Activated naive CD8-positive, alpha-beta T cell treated with anti-CD3 and anti-CD28 coated beads, Interleukin-2, amount 50 U/mL, for 24 hours (primary cell): Measurements from ENCODE around the gene NCDN.

Experiments used
- ATAC-seq: fragments of 150-1000 bp; cut with Tn5 transposase; one replicate; pipeline ENCODE4 v1.10.0; 2021
- DNase-seq: peaks from one replicate; pipeline ENCODE4 v3.0.0; 2021
- H3K27ac Mint-ChIP-seq: one replicate; pipeline ENCODE4 v1.8.0; 2021; ENCODE audit warnings: mild to moderate bottlenecking, mixed read lengths
- H3K27me3 Mint-ChIP-seq: one replicate; pipeline ENCODE4 v1.8.0; 2021; ENCODE audit warnings: mixed read lengths
- H3K36me3 Mint-ChIP-seq: one replicate; pipeline ENCODE4 v1.8.0; 2021; ENCODE audit warnings: low read depth, mixed read lengths
- H3K4me1 Mint-ChIP-seq: one replicate; pipeline ENCODE4 v1.8.0; 2021; ENCODE audit warnings: mixed read lengths
- H3K4me3 Mint-ChIP-seq: one replicate; pipeline ENCODE4 v1.8.0; 2021; ENCODE audit warnings: mild to moderate bottlenecking, moderate library complexity, mixed read lengths
- H3K9me3 Mint-ChIP-seq: one replicate; pipeline ENCODE4 v1.8.0; 2021; ENCODE audit warnings: mixed read lengths

NCDN gene

DNA sequence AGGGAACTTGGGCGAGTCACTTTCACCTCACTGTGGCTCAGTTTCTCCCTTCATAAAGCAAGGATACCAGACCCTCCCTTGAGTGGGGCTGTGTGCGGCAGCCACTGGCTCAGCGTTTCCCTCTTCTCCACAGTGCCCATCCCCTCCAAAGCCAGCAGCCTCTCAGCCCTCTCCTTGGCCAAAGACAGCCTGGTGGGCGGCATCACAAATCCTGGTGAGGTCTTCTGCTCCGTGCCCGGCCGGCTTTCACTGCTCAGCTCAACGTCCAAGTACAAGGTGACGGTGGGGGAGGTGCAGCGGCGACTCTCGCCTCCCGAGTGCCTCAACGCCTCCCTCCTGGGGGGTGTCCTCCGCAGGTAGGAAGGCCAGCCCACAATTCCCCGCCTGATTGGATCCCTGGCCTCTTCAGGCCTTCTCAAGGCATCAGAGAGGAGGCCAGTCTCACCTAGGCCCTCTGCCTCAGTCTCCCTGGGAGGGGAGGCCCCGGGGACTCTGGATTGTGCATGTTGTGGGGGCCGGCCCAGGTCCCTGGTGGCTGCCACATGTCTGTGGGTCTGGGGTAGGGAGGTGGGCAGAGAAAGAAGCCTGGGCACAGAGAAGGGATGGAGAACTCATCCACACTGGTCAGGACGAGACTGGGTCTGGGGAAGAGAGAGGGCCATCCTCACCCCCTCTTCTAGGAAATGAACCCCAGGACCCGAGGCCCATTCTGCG, 30.8 kb downstream of the NCDN start:
- peaks cover 4% of the 10 kb centered on the region for H3K4me1 Mint-ChIP-seq
- H3K27ac Mint-ChIP-seq = no peak overlapping the region
- H3K27me3 Mint-ChIP-seq = no peaks in the 10 kb centered on the region
- ATAC-seq = no peak
- no peak overlapping the region for H3K4me3 Mint-ChIP-seq
- peaks cover 5% of the 10 kb centered on the region for H3K36me3 Mint-ChIP-seq
- no peaks in the 10 kb centered on the region for H3K9me3 Mint-ChIP-seq
- DNase-seq = no peak

GRCh38 chr1:35589516-35590427, 32.2 kb downstream of the NCDN start:
- Mint-ChIP-seq H3K36me3 (peaks cover 5% of the 10 kb centered on the region), H3K4me1 (peaks cover 7% of the 10 kb centered on the region), H3K27ac (no peak overlapping the region), H3K4me3 (no peak overlapping the region), H3K27me3 (no peaks in the 10 kb centered on the region), H3K9me3 (no peaks in the 10 kb centered on the region)
- no peak for DNase-seq
- no peak for ATAC-seq

DNA sequence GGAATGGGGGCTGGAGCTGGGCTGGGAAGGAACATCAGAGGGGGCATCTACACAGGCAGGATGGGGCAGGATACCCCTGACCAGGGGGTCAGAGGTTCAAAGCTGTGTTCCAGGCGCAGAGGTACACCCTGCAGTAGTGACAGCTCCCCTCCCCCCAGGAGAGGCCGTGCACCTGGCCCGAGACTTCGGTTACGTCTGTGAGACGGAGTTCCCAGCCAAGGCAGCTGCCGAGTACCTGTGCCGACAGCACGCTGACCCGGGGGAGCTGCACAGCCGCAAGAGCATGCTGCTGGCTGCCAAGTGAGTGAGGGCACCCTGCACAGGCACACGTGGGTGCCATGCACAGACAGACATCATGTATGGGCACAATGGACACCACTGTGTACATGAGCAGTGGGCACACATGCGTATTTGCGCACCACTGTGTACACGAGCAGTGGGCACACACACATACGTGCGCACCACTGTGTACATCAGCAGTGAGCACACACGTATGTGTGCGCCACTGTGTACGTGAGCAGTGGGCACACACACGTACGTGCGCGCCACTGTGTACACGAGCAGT, 33.0 kb downstream of the NCDN start:
- DNase-seq = no peak
- H3K9me3 Mint-ChIP-seq = no peaks in the 10 kb centered on the region
- no peak overlapping the region for H3K4me3 Mint-ChIP-seq
- H3K36me3 Mint-ChIP-seq = peaks cover 5% of the 10 kb centered on the region
- no peak overlapping the region for H3K27ac Mint-ChIP-seq
- H3K4me1 Mint-ChIP-seq = peaks cover 7% of the 10 kb centered on the region
- no peak for ATAC-seq
- H3K27me3 Mint-ChIP-seq = no peaks in the 10 kb centered on the region

DNA sequence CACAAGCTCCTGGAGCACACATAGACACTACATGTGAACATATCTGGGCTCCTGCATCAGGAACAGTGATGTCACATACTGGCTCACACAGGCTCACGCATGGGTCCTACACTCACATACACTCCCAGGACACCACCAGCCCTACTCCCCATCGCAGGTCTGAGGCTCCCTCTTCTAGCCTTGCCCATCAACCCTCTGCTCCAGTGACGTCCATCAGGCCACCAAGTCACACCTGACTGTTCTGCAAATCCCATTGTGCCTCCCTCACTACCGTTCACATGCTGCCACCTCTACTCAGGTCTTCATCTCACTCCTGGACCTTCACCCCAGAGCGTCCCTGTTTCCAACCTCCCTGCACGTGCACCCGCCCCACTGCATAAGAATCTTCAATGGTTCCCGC, 33.6 kb downstream of the NCDN start:
- H3K27ac Mint-ChIP-seq = no peak overlapping the region
- no peak for ATAC-seq
- H3K36me3 Mint-ChIP-seq = peaks cover 9% of the 10 kb centered on the region
- H3K4me3 Mint-ChIP-seq = no peak overlapping the region
- peaks cover 7% of the 10 kb centered on the region for H3K4me1 Mint-ChIP-seq
- H3K27me3 Mint-ChIP-seq = no peaks in the 10 kb centered on the region
- no peak for DNase-seq
- no peaks in the 10 kb centered on the region for H3K9me3 Mint-ChIP-seq

DNA sequence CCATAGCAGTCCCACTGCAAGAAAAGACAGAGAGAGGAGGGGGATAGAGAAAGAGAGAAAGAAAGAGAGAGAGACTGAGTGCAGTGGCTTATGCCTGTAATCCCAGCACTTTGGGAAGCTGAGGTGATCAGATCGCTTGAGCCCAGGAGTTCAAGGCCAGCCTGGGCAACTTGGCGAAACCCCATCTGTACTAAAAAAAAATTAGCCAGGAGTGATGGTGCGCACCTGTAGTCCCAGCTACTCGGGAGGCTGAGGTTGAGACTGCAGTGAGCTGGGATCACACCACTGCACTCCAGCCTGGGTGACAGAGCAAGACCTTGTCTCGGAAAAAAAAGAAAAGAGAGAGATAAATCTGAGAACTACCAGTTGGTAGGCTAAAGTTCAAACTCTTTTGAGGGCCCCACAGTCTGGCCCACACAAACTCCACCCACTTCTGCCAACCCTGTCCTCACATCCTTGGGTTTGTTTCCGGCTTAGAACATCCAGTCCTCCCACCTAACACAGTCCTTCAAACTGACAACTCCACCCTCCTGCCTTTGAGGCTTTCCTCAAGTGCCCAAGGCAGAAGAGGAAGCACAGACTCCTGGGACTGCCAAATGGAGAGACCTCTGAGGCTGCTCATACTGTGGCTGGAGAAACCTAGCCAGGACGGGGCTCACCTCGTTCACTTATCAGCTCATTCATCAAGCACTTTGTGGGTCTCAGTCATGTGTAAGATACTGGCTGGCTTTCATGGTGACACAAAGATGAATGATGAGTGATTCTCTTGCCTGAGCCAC, 35.6 kb downstream of the NCDN start:
- Mint-ChIP-seq H3K36me3 (peaks cover 10% of the 10 kb centered on the region), H3K4me1 (peaks cover 7% of the 10 kb centered on the region), H3K4me3 (no peak overlapping the region), H3K27me3 (no peaks in the 10 kb centered on the region), H3K9me3 (no peaks in the 10 kb centered on the region), H3K27ac (no peak overlapping the region)
- DNase-seq (no peak), ATAC-seq (peak; percentile 39)

- Mint-ChIP-seq H3K9me3 (no peaks in the 10 kb centered on the region), H3K4me3 (no peak overlapping the region), H3K27ac (no peak overlapping the region), H3K36me3 (peaks cover 10% of the 10 kb centered on the region), H3K27me3 (no peaks in the 10 kb centered on the region), H3K4me1 (peaks cover 7% of the 10 kb centered on the region)
- ATAC-seq (no peak), DNase-seq (no peak)
Observed at GRCh38 chr1:35594005-35594760, 36.6 kb downstream of the NCDN start.

- DNase-seq = no peak
- no peak overlapping the region for H3K4me3 Mint-ChIP-seq
- no peak overlapping the region for H3K27ac Mint-ChIP-seq
- no peaks in the 10 kb centered on the region for H3K9me3 Mint-ChIP-seq
- no peak for ATAC-seq
- H3K4me1 Mint-ChIP-seq = peaks cover 7% of the 10 kb centered on the region
- H3K36me3 Mint-ChIP-seq = peaks cover 14% of the 10 kb centered on the region
- H3K27me3 Mint-ChIP-seq = no peaks in the 10 kb centered on the region
Observed at GRCh38 chr1:35595684-35596083, 38.1 kb downstream of the NCDN start.

- DNase-seq = no peak
- Mint-ChIP-seq H3K36me3 (peaks cover 17% of the 10 kb centered on the region), H3K27me3 (no peaks in the 10 kb centered on the region)
Observed at GRCh38 chr1:35597870-35598269, 40.3 kb downstream of the NCDN start.

DNA sequence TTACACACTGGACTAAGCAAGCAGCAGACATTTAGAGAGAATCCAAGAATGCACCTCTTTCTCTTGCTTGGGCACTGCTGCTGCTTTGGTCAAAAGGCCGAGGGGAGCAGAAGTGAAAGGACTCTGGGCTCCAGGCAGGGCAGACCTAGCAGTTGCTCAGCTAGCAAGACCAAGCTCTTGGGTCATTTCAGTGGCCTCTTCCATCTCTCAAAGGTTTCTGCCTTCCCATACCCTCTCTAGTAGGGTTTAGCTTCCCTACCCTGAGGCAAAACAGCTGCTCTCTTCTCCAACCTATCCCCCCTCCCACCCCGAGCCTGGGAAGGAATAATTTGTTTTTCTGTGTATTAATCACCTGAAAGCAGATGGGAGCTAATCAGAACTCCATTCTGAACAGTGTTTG, 41.3 kb downstream of the NCDN start:
- Mint-ChIP-seq H3K9me3 (no peaks in the 10 kb centered on the region), H3K27me3 (no peaks in the 10 kb centered on the region), H3K4me1 (no peaks in the 10 kb centered on the region), H3K4me3 (no peak overlapping the region), H3K27ac (no peak overlapping the region), H3K36me3 (peaks cover 27% of the 10 kb centered on the region)
- ATAC-seq = no peak
- DNase-seq = no peak

More at GRCh38 chr1:35597870-35598269, 40.3 kb downstream of the NCDN start:
- peaks cover 7% of the 10 kb centered on the region for H3K4me1 Mint-ChIP-seq
- H3K9me3 Mint-ChIP-seq = no peaks in the 10 kb centered on the region
- no peak for ATAC-seq
- H3K27ac Mint-ChIP-seq = no peak overlapping the region
- no peak overlapping the region for H3K4me3 Mint-ChIP-seq

- peaks cover 32% of the 10 kb centered on the region for H3K36me3 Mint-ChIP-seq
- no peak overlapping the region for H3K27ac Mint-ChIP-seq
- DNase-seq = no peak
- no peak overlapping the region for H3K4me3 Mint-ChIP-seq
- no peaks in the 10 kb centered on the region for H3K9me3 Mint-ChIP-seq
- no peaks in the 10 kb centered on the region for H3K4me1 Mint-ChIP-seq
- no peak for ATAC-seq
- H3K27me3 Mint-ChIP-seq = no peaks in the 10 kb centered on the region
Observed at GRCh38 chr1:35599411-35599810, 41.8 kb downstream of the NCDN start.

- Mint-ChIP-seq H3K4me1 (no peaks in the 10 kb centered on the region), H3K9me3 (no peaks in the 10 kb centered on the region), H3K27me3 (no peaks in the 10 kb centered on the region), H3K27ac (no peak overlapping the region), H3K36me3 (peaks cover 38% of the 10 kb centered on the region), H3K4me3 (no peak overlapping the region)
- DNase-seq = no peak
- ATAC-seq = no peak
Observed at GRCh38 chr1:35600593-35600992, 43.0 kb downstream of the NCDN start.

DNA sequence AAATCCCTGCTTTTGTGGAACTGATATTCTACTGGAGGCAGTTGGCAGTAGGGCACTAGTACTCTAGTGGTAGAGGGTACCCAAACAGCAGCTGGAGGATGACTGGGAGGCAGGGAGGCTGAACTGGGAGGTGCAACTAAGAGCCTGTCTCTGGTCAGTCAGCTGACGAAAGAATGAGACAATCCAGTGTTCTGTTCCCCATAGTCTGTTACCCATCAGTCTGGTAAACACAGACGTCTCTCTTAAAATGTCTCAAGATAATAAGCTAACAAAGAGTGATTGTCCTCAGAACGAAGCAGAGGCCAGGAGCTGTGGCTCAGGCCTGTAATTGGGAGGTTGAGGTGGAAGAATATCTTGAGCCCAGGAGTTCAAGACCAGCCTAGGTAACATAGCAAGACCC, 45.9 kb downstream of the NCDN start:
- Mint-ChIP-seq H3K36me3 (peaks cover 51% of the 10 kb centered on the region), H3K27ac (no peak overlapping the region), H3K27me3 (no peaks in the 10 kb centered on the region), H3K4me3 (no peak overlapping the region), H3K4me1 (peaks cover 12% of the 10 kb centered on the region), H3K9me3 (no peaks in the 10 kb centered on the region)
- DNase-seq (no peak), ATAC-seq (no peak)

- Mint-ChIP-seq H3K27me3 (no peaks in the 10 kb centered on the region), H3K4me1 (peaks cover 12% of the 10 kb centered on the region), H3K36me3 (peaks cover 53% of the 10 kb centered on the region), H3K27ac (no peak overlapping the region), H3K9me3 (no peaks in the 10 kb centered on the region), H3K4me3 (no peak overlapping the region)
- ATAC-seq (no peak), DNase-seq (no peak)
Observed at GRCh38 chr1:35603941-35604340, 46.3 kb downstream of the NCDN start.
